ENCODE results near the gene SNF8.

SNF8 gene

DNA sequence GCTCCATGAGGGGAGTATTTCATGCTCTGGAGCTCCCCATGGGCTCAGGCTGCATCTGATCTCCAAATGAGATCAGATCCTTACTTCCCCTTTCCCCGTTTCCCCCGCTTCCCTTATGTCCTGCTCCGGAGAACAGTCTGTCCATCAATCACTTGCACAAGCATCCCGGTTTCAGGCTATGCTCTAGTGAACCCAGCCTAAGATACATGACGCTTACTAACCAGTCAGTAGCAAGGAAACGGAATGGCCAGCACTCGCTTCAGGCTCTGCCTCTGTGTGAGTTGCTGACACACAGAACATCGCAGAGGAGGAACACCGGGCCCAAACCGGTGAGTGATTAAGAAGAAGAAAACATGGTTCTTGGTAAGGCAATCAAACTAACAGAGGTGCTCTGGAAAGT is 61.5 kb downstream of the SNF8 start:
- no peak for FAIRE-seq

- no peak for FAIRE-seq
Observed at GRCh38 chr17:48882272-48882671, 62.4 kb downstream of the SNF8 start.
